OCI-LY1 (cell line): ENCODE data around the gene AKAP13.

Experiments
- CTCF ChIP-seq: fragments of 200-600 bp; sonication (generic), shearing (Covaris generic); IDR thresholded peaks from 2 replicates; pipeline ENCODE4 v1.5.1; 2017; ENCODE audit warnings: mild to moderate bottlenecking, antibody characterized with exemption, low read length, moderate library complexity, mixed read lengths
- EZH2 ChIP-seq: fragments of 200-600 bp; sonication (generic), shearing (Covaris generic); IDR thresholded peaks from 2 replicates; pipeline ENCODE4 v1.8.0; 2017; ENCODE audit warnings: borderline replicate concordance, mixed run types, mild to moderate bottlenecking, antibody characterized with exemption, low read length, moderate library complexity, mixed read lengths

GRCh38 chr15:85421116-85421925, 40.9 kb downstream of the AKAP13 start:
- TF ChIP-seq CTCF (no peak), EZH2 (no peak)
